Gastroesophageal sphincter (tissue), 3 donors: Measurements from ENCODE around the gene GTF3C4.

Experiments used
- EP300 ChIP-seq: sonication (generic); formaldehyde crosslinking; IDR thresholded peaks from one replicate; pipeline ENCODE4 v1.6.1; 2017; ENCODE audit warnings: antibody characterized with exemption, mild to moderate bottlenecking
- POLR2A ChIP-seq, 2 donors: fragments of 450-650 bp; IDR thresholded peaks; one replicate each; pipeline ENCODE4 v1.6.1; 2017; ENCODE audit warnings: antibody characterized with exemption in 2 of 2, mild to moderate bottlenecking in 2 of 2, moderate library complexity in 1 of 2
- POLR2AphosphoS5 ChIP-seq: sonication (generic); formaldehyde crosslinking; IDR thresholded peaks from one replicate; pipeline ENCODE4 v1.6.1; 2017; ENCODE audit warnings: antibody characterized with exemption
- TF ChIP-seq, protein P1 (sequence below), 4 experiments: fragments of 200-600 bp in 2 of 4; fragments of 450-650 bp in 2 of 4; sonication (generic) in 1 of 4; IDR thresholded peaks; one replicate each; pipeline ENCODE4 v1.5.1; 2017 to 2019; ENCODE audit warnings: antibody characterized with exemption in 4 of 4, mild to moderate bottlenecking in 2 of 4, moderate library complexity in 2 of 4

- TF ChIP-seq, protein P1, sequence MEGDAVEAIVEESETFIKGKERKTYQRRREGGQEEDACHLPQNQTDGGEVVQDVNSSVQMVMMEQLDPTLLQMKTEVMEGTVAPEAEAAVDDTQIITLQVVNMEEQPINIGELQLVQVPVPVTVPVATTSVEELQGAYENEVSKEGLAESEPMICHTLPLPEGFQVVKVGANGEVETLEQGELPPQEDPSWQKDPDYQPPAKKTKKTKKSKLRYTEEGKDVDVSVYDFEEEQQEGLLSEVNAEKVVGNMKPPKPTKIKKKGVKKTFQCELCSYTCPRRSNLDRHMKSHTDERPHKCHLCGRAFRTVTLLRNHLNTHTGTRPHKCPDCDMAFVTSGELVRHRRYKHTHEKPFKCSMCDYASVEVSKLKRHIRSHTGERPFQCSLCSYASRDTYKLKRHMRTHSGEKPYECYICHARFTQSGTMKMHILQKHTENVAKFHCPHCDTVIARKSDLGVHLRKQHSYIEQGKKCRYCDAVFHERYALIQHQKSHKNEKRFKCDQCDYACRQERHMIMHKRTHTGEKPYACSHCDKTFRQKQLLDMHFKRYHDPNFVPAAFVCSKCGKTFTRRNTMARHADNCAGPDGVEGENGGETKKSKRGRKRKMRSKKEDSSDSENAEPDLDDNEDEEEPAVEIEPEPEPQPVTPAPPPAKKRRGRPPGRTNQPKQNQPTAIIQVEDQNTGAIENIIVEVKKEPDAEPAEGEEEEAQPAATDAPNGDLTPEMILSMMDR (IDR thresholded peaks at IDR 0.05), result no peak
- TF ChIP-seq POLR2AphosphoS5 (no peak), POLR2A (IDR thresholded peaks at IDR 0.05) (no peak), EP300 (no peak)
These were observed 45.7 kb downstream of the GTF3C4 start for GRCh38 chr9:132716007-132716406.
